Pancreas (tissue), 10 donors: ENCODE data around the gene SNX7. TPM values are rescaled to one million over a fixed set of nuclear protein-coding genes. Genes with fewer than 3 reads are reported as not detected.

Source experiments
- ATAC-seq, 4 donors: fragments of 200-7000 bp; cut with Tn5 transposase; one replicate each; pipeline versions ENCODE4 v1.8.0 to v1.9.1; 2020; ENCODE audit warnings: mild to moderate bottlenecking in 4 of 4, moderate library complexity in 4 of 4
- DNase-seq, 6 donors: peaks; one replicate each; pipeline ENCODE4 v3.0.0-alpha.2; 2020
- FAIRE-seq: peaks from 2 replicates; lab custom pipeline; 2012; peaks lifted over from hg19 to GRCh38; lab: Jason Lieb, UNC
- H3K27ac ChIP-seq, 4 donors: fragments of 200-600 bp; sonication (generic); 1 replicate in 3 of 4; 2 replicates in 1 of 4; pipeline versions ENCODE4 v1.5.0 to v1.8.0; 2020
- H3K27me3 ChIP-seq, 4 donors: fragments of 200-600 bp; one replicate each; pipeline ENCODE4 v1.8.0; 2021
- H3K36me3 ChIP-seq, 3 donors: fragments of 200-600 bp; sonication (generic) in 1 of 3; one replicate each; pipeline versions ENCODE4 v1.5.0 to v1.8.0; 2020 to 2021
- H3K4me1 ChIP-seq, 3 donors: fragments of 200-600 bp; one replicate each; pipeline ENCODE4 v1.8.0; 2021
- H3K4me3 ChIP-seq, 4 donors: fragments of 200-600 bp; sonication (generic) in 2 of 4; one replicate each; pipeline versions ENCODE4 v1.5.0 to v1.8.0; 2020 to 2021
- H3K9me3 ChIP-seq, 4 donors: fragments of 200-600 bp; one replicate each; pipeline ENCODE4 v1.8.0; 2021
- CTCF ChIP-seq, 4 donors: fragments of 200-600 bp; sonication (generic) in 3 of 4; IDR thresholded peaks; one replicate each; pipeline versions ENCODE4 v1.5.0 to v1.8.0; 2021; ENCODE audit warnings: antibody characterized with exemption in 4 of 4
- WGBS, 2 donors: extraction: QIAGEN DNeasy Blood & Tissue Kit; methylation state at CpG; one replicate each; pipeline ENCODE4 v1.1.7; 2013; 5-methylcytosine and 5-hydroxymethylcytosine counted together
- intact Hi-C, 3 donors: fragments of 100-400 bp; cut with DNase I; formaldehyde crosslinking; loops; one replicate each; pipeline versions ENCODE4 v1.11.1 to v1.14.2; 2022
- polyA plus RNA-seq, 2 donors: library from polyadenylated mRNA; stranded (reverse); fragments of 200-250 nt; gene quantifications; one replicate each; pipeline ENCODE4 v1.2.3, GENCODE V29; 2013
- total RNA-seq, 6 donors: library from RNA; stranded (reverse); fragmentation: NEBNext Ultra II Directional in 4 of 6; extraction: Animal tissue kit (Norgen Biotek cat#: 25700) in 4 of 6; gene quantifications; one replicate each; pipeline versions ENCODE4 v1.2.1 to v1.2.4, GENCODE V29; 2021 to 2023
- donor health status: healthy with polysubstance abuse.
- donor health status: DM: no; HTN: no; CAD: no; lungs with moderate emphysema.
- donor health status: DM: no; HTN: no; CAD: no.
- donor health status: control.
- donor health status: control.
- donor health status: Bipolar disorder and iron deficiency.
- donor health status: DM: yes; HTN: yes; CAD: no.
- donor health status: DM: no; HTN: no; CAD: no.
- donor health status: DM: no; HTN: no; CAD: no.
- donor health status: DM: yes; HTN: yes; CAD: no.

Gene SNX7
- total and polyA plus RNA-seq, 8 donors: 3.2 to 18.3 (median 9.1) TPM

DNA sequence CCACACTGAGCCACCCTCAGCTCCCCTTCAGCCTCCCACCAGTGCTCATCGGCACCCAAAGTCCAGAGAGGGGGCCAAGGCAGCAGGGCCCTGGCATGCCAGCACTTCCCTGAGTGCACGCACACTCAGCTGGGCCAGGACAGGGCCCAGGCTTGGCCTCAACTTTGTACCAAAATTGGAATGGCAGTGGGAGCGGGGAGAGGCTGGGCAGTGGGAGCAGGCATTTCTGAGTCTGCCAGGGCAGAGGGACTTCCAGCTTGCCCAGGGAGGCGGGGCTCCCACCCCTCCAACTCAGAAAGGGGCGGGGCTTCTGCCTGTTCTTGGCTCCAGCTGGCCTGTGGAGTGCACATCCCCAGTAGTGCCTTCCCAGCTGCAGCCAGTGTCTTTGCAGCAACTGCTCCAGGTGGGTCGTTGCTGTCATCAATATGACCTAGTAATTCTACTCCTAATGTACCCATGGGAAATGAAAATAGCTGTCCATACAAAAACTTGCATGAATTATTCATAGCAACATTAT, 10.3 kb upstream of the SNX7 start:
- ATAC-seq: no peak

DNA sequence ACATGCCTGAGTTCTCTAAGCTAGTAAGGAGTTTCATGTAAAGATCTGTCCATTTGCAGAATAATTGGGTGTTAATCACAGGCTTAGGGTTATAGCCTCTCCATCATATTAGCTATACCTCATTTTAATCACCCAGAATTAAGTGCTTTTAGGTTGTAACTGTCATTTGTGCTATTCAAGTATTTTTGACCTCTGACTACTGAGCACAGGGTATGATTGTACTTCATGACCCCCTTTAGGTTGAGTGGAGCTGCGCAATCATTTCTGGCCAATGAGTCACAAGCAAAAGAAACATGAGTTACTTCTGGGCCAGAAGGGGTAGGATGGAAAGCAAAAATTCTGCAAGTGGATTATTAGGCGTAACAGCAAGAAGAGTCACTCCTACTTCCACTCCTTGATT, 8.4 kb upstream of the SNX7 start:
- TF ChIP-seq CTCF (IDR thresholded peaks at IDR 0.05): no peak
- no peak overlapping the region for H3K4me3 ChIP-seq
- H3K27ac ChIP-seq: no peak overlapping the region
- intact Hi-C loops: no loop called here
- no peaks in the 10 kb centered on the region for H3K36me3 ChIP-seq
- no peaks in the 10 kb centered on the region for H3K4me1 ChIP-seq
- WGBS, 2 donors: 89 to 94% methylated on average over 2 of the region's 2 CpGs
- DNase-seq (no peak), ATAC-seq (no peak), FAIRE-seq (no peak)
- no peaks in the 10 kb centered on the region for H3K27me3 ChIP-seq
- no peaks in the 10 kb centered on the region for H3K9me3 ChIP-seq

More for the DNA sequence above, 10.3 kb upstream of the SNX7 start:
- Histone ChIP-seq H3K4me1 (no peaks in the 10 kb centered on the region), H3K4me3 (no peak overlapping the region), H3K27ac (no peak overlapping the region), H3K9me3 (no peaks in the 10 kb centered on the region), H3K36me3 (no peaks in the 10 kb centered on the region), H3K27me3 (no peaks in the 10 kb centered on the region)
- TF ChIP-seq CTCF (IDR thresholded peaks at IDR 0.05): no peak
- peak in 1 of 6 donors; percentile 47 for DNase-seq
- FAIRE-seq: no peak
- intact Hi-C loops: no loop called here
- 66 to 72% methylated on average over 6 of the region's 6 CpGs for WGBS, 2 donors

DNA sequence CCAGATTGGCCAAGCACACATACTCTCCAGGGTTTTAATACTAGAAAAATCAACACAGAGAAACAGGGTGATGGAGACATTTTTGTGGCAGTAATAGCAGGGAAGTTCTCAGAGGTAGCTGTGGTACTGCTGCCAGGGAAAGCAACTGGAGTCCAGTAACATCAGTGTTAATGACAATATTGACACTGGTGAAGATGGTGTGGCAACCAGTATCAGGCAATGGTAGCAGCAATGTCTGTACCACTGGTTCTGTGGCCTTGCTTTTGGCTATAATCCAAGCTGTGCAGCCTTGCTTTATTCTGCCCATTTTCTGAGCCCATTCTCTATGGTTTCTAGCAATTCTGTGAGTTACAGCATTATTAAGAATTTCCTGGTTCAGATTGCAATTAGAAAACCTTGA, 1.6 kb upstream of the SNX7 start:
- no peak for FAIRE-seq
- H3K27ac ChIP-seq: no peak overlapping the region
- intact Hi-C loops: no loop called here
- H3K4me3 ChIP-seq: no peak overlapping the region
- peaks cover 4 to 8% (median 5%) of the 10 kb centered on the region in 3 donors for H3K4me1 ChIP-seq
- TF ChIP-seq CTCF (IDR thresholded peaks at IDR 0.05): no peak
- no peaks in the 10 kb centered on the region for H3K27me3 ChIP-seq
- H3K9me3 ChIP-seq: no peaks in the 10 kb centered on the region
- no peaks in the 10 kb centered on the region for H3K36me3 ChIP-seq
- no peak for ATAC-seq
- no peak for DNase-seq

DNA sequence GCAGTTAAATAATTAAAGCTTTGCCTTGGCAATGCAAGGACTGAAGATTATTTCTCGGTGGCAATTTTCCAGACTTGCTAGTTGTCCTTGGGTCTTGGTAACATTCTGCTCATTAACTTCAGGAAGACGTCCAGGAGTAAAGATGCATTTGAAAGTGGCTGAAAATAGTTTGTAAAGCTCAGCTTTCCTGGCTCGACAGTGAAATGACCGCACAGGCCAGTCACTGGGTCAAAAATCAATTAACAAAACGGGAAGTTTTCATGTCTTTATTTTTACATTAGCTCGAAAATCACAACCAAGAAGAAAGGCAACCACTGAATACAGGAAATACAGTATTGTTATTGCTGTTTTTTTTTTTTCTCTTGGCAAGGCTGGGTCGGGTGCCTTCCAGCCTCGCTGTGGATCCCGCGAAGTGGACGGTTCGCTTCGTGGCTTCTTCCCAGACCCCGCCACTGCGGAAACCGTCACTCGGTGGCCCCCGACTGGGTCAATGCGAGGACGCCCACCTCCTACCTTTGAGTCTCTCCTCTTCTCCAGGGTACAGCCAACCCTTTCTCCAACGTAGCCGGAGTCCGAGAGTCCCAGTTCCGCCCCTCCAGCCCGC, 479 bp upstream of the SNX7 start:
- WGBS, 2 donors: 0 to 1% methylated on average over 25 of the region's 25 CpGs
- intact Hi-C loops: no loop called here
- Histone ChIP-seq H3K4me3 (peak overlapping the region; percentile 50 to 89 (median 76)), H3K9me3 (no peaks in the 10 kb centered on the region), H3K4me1 (peaks cover 4 to 8% (median 5%) of the 10 kb centered on the region in 3 donors), H3K27me3 (no peaks in the 10 kb centered on the region), H3K36me3 (no peaks in the 10 kb centered on the region), H3K27ac (peak overlapping the region; percentile 18 to 90 (median 84))
- no peak for FAIRE-seq
- TF ChIP-seq CTCF (IDR thresholded peaks at IDR 0.05): no peak
- no peak for DNase-seq
- peak; percentile 20 to 39 (median 30) for ATAC-seq

DNA sequence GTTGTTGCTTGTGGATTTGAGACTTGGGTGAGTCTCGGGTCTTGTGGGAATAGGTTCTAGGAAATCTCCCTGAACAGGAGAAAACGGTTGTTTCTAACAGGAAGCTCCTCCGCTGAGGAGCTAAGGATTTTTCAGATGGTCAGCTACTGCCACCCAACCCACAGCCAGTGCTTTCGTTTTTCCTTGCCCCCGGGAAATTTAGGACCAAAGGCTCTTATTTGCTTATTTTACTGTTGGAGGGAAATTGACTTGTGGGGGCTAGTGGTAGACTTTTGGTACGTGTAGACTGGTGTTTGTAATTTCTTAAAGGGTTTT, 792 bp downstream of the SNX7 start:
- DNase-seq (no peak), FAIRE-seq (no peak), ATAC-seq (peak; percentile 16 to 48 (median 32))
- intact Hi-C loops: no loop called here
- 0% methylated on average over 6 of the region's 6 CpGs for WGBS, 2 donors
- H3K4me3 ChIP-seq: peak overlapping the region; percentile 50 to 89 (median 76)
- H3K27me3 ChIP-seq: no peaks in the 10 kb centered on the region
- TF ChIP-seq CTCF (IDR thresholded peaks at IDR 0.05): no peak
- peaks cover 4 to 8% (median 5%) of the 10 kb centered on the region in 3 donors for H3K4me1 ChIP-seq
- no peaks in the 10 kb centered on the region for H3K9me3 ChIP-seq
- no peaks in the 10 kb centered on the region for H3K36me3 ChIP-seq
- peak overlapping the region; percentile 73 to 90 (median 84) for H3K27ac ChIP-seq
